ENCODE results near the gene WDHD1.
A peak's percentile ranks its signal among the peaks of the same experiment; 100 is the strongest.
"Not testable (repeated sequence)": the region's sequence is repeated elsewhere in the genome, so short reads cannot be mapped to it uniquely, and the experiment has no call there.

WDHD1 gene

DNA sequence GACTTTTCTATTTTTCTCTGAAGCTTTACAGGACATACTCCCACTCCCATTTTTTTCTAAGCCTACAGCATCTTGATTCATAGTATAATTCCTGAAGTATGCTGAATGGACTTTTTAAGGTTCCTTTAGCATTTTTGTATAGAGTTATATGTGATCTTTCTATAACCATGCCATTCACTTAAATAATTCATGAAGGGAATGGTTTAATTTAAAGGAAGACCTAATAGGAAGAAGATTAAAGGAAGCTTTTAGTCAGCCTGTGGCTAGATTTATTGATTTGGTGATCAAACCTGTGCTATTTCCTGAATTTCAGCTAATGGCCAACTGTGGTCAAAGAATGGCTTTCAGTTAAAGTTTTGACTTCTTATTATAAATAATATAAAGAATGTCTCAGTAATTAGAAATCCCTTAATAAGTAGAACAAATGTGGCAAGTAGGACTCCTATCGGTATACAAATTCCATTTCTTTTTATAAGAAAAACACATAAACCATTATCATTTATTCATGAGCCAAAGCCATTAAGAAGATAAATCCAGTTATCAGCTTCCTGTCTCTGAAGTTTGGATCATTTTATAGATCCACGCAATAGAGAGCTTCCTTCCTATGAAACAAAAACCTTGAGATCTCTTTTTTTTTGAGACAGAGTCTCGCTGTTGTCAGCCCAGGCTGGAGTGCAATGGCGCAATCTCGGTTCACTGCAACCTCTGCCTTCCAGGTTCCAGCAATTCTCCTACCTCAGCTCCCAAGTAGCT lies 20.6 kb upstream of the WDHD1 start:
- DNase-seq (ENCODE audit: low spot score) = no peak

GRCh38 chr14:55045087-55045486 lies 18.2 kb upstream of the WDHD1 start:
- no peak for DNase-seq (ENCODE audit: low spot score)

GRCh38 chr14:55043528-55043927 lies 16.6 kb upstream of the WDHD1 start:
- DNase-seq (ENCODE audit: low spot score) = no peak

GRCh38 chr14:55038708-55039107 lies 11.8 kb upstream of the WDHD1 start:
- no peak for DNase-seq (ENCODE audit: low spot score)

- DNase-seq (ENCODE audit: low spot score) = not testable (repeated sequence)
Observed at GRCh38 chr14:55037995-55038394, 11.1 kb upstream of the WDHD1 start.

- DNase-seq (ENCODE audit: low spot score) = no peak
Observed at GRCh38 chr14:55031190-55031589, 4.3 kb upstream of the WDHD1 start.

DNA sequence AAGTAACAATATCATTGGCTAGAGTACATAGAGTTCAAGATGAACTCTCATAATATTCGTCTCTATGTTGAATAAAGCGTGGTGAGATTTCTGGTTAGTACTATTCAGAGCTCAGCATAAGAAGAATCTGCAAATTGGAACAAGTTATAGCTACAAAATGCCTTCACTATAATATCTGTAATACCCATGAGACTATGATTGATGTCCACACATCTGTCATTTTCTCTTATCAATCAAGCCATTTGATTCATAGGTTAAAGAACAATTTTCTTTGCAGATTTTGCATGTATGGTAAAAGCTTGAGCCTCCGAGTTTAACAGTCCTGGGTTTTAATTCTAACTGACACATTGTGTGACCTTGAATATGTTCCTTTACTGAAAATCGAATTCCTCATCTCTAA lies 1.6 kb upstream of the WDHD1 start:
- no peak for DNase-seq (ENCODE audit: low spot score)

DNA sequence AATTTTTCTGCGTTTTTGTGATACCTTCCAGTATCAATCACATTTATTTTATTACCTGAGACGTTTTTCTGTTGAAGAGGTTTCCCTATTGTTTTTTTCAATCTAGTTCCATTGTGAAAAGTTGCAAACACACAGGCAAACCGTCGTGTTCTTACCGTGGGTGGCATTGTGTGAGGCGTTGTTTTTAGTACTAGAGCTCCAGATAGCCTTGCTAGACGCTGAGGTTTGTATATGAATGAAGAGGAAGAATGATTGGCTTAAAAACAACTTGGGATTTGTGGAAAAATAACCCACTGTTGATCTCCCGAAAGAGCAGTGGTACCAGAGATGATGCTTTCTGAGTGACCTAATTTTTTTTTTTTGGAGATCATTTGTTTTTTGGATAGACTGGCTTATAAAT lies 1.2 kb upstream of the WDHD1 start:
- no peak for DNase-seq (ENCODE audit: low spot score)

DNA sequence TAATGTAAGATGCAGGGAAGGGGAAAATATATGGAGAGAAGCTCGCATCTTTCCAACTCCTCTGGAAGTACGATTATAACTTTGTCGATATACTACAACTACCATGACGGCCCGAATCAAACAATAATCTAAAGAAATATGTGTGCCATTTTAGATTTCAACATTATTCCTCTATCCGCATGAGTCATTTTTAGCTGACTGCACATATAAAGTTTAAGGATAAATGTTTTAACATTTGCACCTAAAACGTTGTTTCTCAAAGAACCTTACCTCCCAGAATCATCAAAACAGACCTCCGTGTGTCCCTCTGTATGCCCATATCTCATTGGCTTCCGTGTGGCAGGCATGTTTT lies 482 bp downstream of the WDHD1 start:
- DNase-seq (ENCODE audit: low spot score) = no peak

GRCh38 chr14:55025948-55026347 lies 951 bp downstream of the WDHD1 start:
- DNase-seq (ENCODE audit: low spot score) = no peak

- DNase-seq (ENCODE audit: low spot score) = not testable (repeated sequence)
Observed at GRCh38 chr14:55024365-55024764, 2.5 kb downstream of the WDHD1 start.

DNA sequence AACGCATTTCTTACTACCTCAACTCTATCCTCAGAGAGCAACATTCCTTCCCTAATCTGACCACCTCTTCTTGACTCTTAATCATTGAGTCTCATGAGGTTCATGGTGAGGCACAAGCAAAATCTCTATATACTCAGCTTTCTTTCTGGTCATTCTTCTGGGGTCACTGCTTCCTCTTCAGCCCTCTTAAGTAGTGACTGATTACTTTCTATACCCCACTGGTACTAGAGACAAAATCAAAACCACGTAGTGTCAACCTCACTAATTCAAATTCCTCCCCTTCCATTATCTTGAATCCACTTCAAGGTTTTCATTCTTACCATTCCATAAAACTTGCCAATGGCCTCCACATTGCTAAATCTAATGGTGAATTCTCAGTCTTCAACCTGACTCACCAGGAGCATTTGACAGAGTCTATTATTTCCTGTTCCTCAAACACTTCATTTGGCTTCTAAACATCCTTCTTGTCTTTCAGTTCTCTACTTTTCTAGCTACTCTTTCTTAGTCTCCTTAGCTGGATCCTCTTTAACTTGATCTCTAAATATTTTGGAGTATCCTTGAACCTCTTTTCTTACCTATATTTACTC lies 6.8 kb downstream of the WDHD1 start:
- no peak for DNase-seq (ENCODE audit: low spot score)

DNA sequence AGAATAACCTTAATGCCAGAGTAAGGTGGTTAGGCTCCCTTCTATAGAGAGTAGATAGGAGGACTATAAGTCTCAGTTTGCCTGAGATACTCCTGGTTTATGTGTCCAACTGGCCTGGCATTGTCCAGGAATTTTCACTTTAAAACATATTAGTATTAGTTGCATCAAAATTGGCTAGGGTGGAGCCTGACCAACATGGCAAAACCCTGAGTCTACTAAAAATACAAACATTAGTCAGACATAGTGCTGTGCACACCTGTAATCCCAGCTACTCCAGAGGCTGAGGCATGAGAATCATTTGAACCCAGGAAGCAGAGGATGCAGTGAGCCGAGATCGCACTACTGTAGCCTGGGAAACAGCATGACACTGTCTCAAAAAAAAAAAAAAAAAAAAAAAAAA lies 11.9 kb downstream of the WDHD1 start:
- DNase-seq (ENCODE audit: low spot score) = no peak

DNA sequence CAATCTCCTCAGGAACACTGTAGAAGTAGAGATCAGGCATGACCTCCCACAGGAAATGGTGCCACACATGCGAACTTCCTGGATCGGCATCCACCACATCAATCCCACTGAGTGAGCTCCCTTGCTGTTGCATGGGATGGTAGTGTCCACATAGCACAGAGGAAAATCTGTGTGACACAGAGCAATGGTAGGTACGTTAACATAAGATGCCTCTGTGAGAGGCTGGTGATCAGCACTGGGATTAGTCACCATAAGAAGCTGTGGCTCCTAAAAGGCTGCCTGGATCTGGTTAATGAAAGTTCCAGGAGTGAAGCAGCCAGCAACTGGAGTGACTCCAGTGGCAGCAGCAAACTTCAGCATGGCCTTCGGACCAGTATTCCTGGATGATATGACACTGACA lies 21.8 kb downstream of the WDHD1 start:
- DNase-seq (ENCODE audit: low spot score) = no peak

DNA sequence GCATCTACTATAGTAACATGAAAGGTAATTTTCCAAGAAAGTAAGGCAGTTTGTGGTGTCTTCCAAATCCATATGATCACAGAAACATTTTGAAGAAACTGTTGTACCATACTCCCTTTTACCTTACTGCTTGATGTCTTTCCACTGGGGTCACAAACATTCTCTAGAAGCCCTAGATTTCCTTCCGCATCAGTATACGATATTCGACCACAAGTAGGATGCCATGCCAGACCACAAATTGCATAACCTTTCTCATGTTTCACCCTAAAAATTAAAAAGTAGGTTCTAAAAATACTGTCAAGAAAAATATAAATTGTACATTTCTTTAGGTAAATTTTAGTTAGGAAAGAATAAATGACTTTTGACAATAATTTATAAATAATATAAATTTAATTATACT lies 26.5 kb downstream of the WDHD1 start:
- no peak for DNase-seq (ENCODE audit: low spot score)

DNA sequence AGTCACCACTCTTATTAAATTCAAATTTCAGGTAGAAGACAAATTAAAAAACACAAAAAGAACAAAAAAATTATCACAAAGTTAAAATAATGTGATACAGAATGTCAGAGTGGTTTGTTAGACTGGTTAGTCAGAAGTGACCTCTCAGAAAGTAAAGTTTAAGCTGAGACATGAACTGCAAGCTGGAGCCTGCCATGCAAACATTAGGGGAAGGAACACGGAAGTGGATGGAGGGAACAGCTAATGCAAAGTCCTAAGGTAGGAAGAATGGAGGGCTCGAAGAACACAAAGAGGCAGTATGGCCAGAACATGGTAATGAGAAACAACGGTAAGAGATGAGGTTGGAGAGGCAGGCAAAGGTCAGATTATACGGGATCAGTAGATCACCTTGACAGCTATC lies 41.7 kb downstream of the WDHD1 start:
- DNase-seq (ENCODE audit: low spot score) = no peak

GRCh38 chr14:54981698-54982097 lies 45.2 kb downstream of the WDHD1 start:
- DNase-seq (ENCODE audit: low spot score) = no peak

DNA sequence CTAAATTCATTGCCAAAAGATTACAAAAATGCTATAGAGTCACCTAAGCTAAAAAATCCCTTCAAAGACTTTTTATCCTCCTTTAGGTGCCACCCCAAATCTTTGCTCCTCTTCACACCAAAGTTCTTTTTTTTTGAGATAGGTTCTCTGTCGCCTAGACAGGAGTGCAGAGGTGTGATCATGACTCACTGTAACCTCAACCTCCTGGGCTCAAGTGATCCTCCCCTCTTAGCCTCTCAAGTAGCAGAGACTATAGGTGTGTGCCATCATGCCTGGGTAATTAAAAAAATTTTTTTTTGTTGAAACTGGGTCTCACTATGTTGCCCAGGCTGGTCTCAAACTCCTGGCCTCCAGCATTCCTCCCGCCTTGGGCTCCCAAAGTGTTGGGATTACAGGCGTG lies 47.9 kb downstream of the WDHD1 start:
- no peak for DNase-seq (ENCODE audit: low spot score)

- DNase-seq (ENCODE audit: low spot score) = no peak
Observed at GRCh38 chr14:54976316-54976715, 50.6 kb downstream of the WDHD1 start.

DNA sequence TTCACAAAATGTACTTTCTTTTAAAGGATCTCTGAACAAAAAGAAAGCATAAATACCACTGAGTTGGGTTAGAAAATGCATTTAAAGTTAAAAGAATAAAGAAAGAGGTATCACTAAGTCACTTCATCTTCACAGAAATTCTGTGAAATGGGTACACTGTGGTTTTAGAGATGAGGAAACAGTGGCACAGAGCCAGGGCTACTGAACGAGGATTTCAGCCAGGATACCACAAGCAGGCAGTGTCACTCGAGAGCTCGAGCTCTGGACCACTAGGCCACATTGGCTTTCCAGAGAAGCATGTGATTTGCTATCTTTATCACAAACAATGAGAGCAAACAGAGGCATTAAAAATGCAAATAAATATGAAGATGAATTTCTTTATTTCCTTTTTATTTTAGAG lies 51.0 kb downstream of the WDHD1 start:
- DNase-seq (ENCODE audit: low spot score) = peak; percentile 1

DNA sequence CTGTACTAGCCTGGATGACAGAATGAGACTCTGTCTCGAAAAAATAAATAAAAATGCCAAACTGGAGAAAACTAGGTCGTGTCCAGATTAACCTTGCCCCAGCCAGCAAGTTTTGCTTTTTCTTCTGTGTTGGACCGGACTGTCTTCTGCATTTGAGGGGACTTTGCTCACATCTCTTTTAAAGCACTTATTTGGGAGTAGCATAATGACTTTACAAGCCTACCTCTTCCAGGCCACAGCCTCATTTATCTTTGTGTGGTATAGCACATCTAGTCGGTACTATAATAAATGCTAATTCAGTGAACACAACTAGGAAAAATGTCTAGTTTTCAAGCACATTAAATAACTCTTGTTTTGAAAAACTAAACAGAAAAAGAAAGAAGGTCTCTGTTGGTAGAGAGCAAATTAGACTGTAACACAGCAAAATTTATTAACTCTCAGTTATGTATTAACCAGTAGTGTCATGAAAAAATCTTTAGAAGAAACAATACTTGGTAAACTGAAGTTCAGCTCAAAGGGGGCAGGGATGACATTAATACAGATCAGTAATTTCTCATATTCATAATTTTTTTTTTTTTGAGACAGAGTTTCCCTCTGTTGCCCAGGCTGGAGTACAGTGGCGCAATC lies 52.0 kb downstream of the WDHD1 start:
- DNase-seq (ENCODE audit: low spot score) = no peak

- DNase-seq (ENCODE audit: low spot score) = no peak
Observed at GRCh38 chr14:54967496-54967895, 59.4 kb downstream of the WDHD1 start.

- no peak for DNase-seq (ENCODE audit: low spot score)
Observed at GRCh38 chr14:54955143-54955542, 71.8 kb downstream of the WDHD1 start.

DNA sequence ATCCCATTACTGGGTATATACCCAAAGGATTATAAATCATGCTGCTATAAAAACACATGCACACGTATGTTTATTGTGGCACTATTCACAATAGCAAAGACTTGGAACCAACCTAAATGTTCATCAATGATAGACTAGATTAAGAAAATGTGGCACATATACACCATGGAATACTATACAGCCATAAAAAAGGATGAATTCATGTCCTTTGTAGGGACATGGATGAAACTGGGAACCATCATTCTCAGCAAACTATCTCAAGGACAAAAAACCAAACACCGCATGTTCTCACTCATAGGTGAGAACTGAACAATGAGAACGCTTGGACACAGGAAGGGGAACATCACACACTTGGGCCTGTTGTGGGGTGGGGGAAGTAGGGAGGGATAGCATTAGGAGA lies 73.3 kb downstream of the WDHD1 start:
- DNase-seq (ENCODE audit: low spot score) = not testable (repeated sequence)
